GM20000 (cell line): ENCODE results near the gene BRICD5.

Source experiments
- DNase-seq: peaks from one replicate; pipeline ENCODE4 v3.0.0; 2012; ENCODE audit warnings: low spot score
- CTCF ChIP-seq: IDR thresholded peaks from 2 replicates; pipeline ENCODE4 v1.5.1; 2012; ENCODE audit warnings: mild to moderate bottlenecking, control low read depth; ENCODE audit errors: extremely low read depth, missing control alignments

Gene BRICD5

DNA sequence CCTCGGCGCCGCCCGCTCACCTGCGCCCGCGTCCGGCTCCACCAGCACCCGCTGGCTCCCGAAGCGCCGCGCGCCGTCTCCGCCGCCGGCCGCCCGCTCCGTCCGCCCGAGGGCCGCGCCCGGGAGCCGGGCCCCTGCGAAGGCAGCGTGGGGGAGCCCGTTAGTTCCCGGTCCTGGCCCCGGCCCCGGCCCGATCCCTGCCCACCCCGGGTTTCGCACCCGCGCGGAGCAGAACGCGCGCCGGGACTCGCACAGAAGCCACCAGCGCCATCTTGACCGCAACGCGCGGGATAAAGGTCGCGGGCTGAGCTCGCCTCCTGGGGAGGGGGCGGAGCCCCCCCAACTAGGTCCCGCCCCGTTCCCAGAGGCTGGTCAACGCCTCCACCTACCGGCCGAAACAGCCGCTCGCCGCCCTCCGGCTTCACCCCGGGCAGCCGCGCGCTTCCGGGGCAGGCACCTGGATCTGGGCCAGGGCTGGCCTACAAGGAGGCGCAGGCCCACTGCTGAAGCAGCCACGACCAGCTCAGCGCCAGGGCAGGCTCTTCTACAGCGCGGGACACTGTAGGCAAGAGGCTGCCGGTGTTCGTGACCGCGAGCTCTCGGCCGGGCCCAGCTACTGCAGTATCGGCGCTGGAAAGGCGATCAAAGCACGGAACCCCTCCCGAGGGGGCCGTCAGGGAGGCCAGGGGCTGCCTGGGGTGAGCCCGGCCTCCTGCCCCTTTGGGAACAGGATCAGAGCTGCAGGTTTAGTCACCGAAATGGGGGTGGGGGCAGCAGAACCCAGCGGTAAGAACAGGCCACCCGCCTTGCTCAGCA is 40.8 kb upstream of the BRICD5 start, which contains the start of gene ECI1:
TSS of gene ECI1 (minus strand) at position 292 of the 816 bp plus-strand sequence. CDS start at position 271, 21 bp downstream.
- peak; percentile 100 for DNase-seq
- TF ChIP-seq CTCF: peak; percentile 43

DNA sequence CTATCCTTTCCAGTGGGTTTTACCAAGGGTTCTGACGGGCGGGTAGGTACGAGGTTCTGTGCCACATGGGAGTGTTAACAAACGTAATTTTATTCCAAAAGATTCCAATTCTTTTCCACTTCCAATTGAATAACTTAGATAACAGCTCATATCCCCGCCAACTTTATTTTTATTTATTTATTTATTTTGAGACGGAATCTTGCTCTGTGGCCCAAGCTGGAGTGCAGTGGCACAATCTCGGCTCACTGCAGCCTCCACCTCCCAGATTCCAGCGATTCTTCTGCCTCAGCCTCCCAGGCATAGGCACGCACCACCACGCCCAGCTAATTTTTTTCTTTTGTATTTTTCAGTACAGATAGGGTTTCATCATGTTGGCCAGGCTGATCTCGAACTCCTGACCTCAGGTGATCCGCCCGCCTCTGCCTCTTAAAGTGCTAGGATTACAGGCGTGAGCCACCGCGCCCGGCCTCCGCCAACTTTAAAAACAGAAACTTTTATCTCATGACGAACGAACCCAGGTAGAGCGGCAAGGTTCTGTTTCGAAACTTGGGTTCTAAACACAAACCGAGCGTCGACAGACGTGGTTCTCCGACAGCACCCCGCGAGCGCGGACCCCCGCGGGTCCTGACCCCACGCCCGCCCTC is 40.1 kb upstream of the BRICD5 start:
- TF ChIP-seq CTCF: no peak

DNA sequence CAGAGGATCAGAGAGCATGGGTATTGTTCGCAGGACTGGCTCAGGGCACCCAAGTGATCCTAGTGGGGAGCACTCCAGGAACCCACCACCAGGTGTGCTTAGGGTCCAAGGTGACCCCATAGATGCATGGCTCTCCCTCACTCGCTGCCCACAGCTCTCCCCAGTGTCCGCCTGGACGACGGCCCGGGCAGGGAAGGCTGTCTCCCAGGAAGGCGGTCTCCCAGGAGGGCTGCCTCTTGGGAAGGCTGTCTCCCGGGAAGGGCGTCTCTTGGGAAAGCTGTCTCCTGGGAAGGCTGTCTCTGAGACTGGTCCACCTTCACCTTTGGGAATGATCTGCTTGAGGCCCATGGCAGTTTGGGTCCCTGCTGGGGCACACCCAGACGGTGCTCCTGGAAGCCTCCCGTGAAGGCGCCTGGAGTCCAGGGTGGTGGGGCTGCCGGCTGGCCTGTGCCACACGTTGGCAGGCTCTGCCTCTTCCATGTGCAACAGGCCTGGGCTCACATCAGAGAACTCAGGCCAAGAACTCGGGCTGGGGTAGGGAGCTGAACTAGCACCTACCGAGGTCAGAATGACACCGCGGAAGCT is 35.7 kb upstream of the BRICD5 start:
- TF ChIP-seq CTCF: no peak

More for the DNA sequence above, 40.1 kb upstream of the BRICD5 start:
- no peak for DNase-seq

GRCh38 chr16:2244926-2245795 is 34.5 kb upstream of the BRICD5 start:
- no peak for DNase-seq
- TF ChIP-seq CTCF: no peak

More for the DNA sequence above, 35.7 kb upstream of the BRICD5 start:
- DNase-seq: no peak

- DNase-seq: no peak
- TF ChIP-seq CTCF: no peak
Measured at GRCh38 chr16:2244301-2244700, 33.6 kb upstream of the BRICD5 start.

GRCh38 chr16:2243781-2244180 is 33.1 kb upstream of the BRICD5 start:
- TF ChIP-seq CTCF: no peak
- DNase-seq: no peak
